Lung microvascular endothelial cell (primary cell): ENCODE data around the gene SLC29A4. TPM values are rescaled to one million over a fixed set of nuclear protein-coding genes. Genes with fewer than 3 reads are reported as not detected.
"Not testable (repeated sequence)": the region's sequence is repeated elsewhere in the genome, so short reads cannot be mapped to it uniquely, and the experiment has no call there.

ENCODE experiments used
- DNase-seq, 2 donors: peaks; one replicate each; pipeline versions ENCODE4 v3.0.0 to v3.0.0-alpha.2; 2010; ENCODE audit warnings: low read depth in 2 of 2
- total RNA-seq: library from RNA; depleted of rRNA; stranded (reverse); fragments of >200 nt; gene quantifications from 2 replicates; pipeline ENCODE4 v1.2.1, GENCODE V29; 2014

SLC29A4 gene
- total RNA-seq, 1 donor from 2014 or later: 0.99 TPM

DNA sequence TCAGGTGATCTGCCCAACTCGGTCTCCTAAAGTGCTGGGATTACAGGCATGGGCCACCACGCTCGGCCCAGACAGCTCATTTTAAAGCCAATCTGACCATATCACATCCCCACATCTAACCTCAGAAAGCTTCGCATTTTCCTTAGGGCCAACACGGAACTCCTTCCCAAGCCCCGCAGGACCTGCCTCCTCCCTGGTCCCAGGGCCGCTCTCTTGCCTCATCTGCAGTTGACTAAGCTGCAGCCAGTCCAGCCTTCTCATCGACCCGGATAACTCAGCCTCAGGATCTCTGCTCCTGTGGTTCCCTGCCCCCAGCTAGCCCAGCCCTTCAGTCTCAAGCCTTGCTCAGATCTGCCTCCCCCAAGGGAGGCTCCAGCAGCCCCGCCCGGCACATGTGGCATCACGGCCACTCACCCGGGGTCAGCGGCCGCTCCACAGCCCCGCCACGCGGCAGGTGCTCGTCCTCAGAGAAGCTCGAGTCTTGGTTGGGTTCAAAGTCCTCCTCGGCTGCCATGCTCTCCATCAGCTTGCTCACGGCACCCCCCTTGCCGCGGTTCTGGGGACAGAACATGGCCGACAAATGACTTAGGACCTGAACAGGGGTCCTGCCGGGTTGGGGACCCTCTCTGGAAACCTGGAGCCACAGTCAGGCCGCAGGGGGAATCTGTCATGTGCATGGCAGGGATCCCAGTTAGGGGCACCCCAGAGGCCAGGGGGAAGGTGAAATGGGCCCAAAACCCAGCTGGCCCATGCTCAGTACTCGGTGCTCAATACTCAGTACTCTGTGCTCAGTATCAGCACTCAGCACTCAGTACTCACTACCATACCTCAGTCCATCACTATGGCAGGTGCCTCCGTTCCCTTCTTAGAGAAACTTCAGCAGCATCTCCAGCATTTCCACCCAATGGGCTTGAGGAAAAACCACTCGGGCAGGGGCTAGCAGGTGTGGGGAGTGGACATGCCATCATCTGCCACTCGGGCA, 41.3 kb downstream of the SLC29A4 start:
- not testable (repeated sequence) for DNase-seq

- no peak for DNase-seq
These were observed 42.2 kb downstream of the SLC29A4 start for GRCh38 chr7:5324961-5325360.

- no peak for DNase-seq
These were observed 47.5 kb downstream of the SLC29A4 start for GRCh38 chr7:5330288-5330687.

DNA sequence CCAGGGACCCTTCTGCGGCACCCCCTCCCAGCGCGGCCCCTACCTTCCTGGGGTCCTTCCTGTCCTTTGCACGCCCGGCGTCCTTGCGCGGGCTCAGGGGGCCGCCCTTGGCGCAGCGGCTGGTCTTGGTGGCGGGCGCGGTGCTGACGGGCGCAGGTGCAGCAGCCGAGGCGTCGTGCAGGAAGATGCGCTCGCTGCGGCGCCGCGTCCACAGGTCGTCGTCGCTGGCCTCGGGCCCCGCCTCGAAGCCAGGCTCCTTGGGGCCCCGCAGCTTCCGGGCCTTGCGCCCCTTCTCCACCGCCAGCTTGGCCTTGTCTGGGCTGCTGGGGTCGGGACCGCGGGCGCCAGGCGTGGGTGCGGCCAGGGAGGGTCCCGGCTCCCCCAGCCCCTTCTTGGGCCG, 49.8 kb downstream of the SLC29A4 start:
- DNase-seq: no peak

DNA sequence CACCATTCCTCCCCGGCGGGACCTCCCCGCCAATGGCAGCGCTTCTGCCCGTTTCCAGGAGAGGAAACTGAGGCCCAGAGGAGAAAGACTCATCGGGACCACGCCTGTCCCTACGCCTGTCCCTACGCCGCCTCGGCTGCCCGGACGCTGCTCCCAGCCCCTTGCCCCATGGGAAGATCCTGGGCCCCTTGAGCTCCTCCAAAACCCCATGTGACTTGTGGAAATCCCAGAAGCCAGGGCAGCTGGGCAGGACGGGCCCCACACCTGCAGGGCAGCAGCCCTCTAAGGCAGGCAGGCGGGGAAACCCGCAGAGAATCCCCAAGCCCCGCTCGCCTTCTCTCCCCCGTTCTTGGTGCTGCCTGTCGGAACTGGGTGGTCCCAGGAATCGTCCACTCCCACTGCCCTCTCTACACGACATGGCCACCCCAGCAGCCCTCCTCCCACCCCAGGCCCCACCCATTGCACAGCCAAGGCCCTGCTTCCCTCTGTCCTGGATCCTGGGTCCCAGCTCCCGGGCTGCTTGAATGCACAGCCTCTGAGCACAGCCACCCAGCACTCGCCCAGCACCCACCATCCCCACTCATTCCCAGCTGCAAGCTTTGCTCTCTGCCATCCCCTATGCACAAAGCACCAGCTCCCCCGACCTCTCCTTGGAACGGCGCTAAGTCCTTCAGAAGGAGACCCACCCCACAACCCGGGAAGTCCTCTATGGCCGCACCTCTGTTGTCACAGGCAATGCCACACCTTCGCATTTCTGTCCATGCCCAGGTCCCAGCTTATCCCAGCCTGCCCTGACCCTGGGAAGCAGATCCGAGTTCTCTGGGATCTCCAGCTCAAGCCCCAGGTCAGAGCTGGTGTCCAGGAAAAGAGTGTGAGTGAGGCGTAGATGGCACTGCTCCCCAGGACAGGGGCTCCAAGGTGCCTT, 50.6 kb downstream of the SLC29A4 start:
- no peak for DNase-seq

DNA sequence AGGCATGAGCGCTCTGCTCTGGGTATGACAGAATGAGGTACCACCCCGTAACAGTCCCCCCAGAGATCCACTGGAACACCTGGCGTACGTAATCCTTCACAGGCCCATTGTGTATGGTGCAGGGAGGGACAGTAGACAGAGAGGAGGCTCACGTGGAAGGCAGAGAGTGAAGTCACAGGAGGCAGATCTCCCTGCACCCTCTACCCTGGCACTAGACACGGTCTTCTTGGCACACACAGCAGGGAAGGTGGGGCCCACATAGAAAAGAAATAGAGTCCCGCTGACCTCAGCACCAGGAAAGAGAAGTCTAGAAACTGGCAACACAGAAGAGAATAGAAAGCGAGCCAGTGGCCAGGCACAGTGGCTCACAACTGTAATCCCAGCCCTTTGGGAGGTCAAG, 51.9 kb downstream of the SLC29A4 start:
- no peak for DNase-seq

- DNase-seq: no peak
These were observed 54.3 kb downstream of the SLC29A4 start for GRCh38 chr7:5337047-5337446.

DNA sequence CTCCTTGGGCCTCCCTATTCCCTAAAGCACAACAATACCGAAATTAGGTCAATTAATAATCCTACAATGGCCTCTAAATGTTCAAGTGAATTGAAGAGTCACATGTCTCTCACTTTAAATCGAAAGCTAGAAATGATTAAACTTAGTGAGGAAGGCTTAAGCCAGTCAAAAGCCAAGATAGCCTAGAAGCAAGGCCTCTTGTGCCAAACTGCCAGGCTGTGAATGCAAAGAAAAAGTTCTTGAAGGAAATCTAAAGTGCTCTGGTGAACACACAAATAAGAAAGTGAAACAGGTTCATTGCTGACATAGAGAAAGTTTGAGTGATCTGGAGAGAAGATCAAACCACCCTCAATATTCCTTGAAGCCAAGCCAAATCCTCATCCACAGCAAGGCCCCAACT, 57.2 kb downstream of the SLC29A4 start:
- no peak for DNase-seq

- no peak for DNase-seq
These were observed 59.9 kb downstream of the SLC29A4 start for GRCh38 chr7:5342631-5343030.

DNA sequence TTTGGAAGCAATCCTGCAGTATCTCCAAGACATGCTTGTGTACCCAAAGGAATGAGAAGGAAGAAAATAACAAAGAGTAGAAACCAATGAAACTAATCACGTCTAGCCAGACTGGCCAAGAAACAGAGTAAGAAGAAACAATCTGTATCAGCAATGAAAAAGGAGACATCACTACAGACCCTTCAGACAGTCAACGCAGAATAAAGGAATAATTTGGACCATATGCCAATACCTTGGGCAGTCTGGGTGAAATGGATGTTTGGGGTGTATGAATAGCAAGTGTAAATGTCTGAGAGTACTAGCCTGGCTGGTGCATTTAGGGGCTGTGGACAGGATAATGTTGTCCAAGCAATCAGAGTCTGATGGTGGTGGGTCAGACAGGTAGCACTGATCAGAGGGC, 61.1 kb downstream of the SLC29A4 start:
- no peak for DNase-seq

- no peak for DNase-seq
These were observed 61.6 kb downstream of the SLC29A4 start for GRCh38 chr7:5344342-5344741.

GRCh38 chr7:5345171-5345570, 62.4 kb downstream of the SLC29A4 start:
- no peak for DNase-seq

GRCh38 chr7:5345671-5346070, 62.9 kb downstream of the SLC29A4 start:
- no peak for DNase-seq

DNA sequence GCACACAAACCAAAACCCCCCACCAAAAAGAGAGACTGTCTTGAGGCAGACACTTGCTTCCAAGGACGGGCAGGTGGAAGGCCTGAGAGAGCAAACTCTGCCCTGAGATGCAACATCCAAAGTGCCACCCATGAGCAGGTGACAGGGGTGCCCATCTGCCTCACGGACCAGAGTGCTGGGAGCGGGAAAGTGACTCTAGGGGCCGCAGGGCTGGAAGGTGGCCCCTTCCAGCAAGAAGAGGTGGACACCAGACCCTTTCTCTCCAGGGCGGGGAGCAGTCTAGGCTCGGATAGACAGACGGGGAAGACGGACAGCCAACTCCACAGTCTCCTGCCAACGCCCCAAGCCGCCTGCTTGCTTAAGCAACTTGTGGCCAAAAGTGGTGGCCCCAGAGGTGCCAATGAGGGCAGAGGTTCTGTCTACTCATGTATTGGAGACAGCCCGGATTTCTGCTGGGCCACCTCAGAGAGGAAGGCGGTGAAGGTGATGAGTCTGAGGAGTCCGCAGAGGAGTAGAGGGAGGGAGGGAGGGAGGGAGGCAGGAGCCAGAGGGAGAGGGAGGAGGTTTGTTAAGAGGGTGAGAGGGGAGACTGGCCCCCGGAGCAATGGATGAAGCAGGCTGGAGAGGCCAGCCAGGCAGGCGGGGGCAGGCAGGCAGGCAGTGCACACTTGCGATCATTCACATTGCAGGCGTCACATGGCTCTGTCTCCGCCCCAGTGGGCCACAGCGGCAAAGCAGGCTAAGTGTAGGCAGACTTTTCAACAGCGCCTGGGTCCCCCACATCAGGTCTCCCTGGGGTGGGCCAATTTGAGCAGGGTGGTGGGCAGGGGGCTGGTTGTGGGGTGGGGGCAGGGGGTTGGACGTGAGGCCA, 65.6 kb downstream of the SLC29A4 start:
- no peak for DNase-seq

- no peak for DNase-seq
These were observed 66.2 kb downstream of the SLC29A4 start for GRCh38 chr7:5349005-5349380.

GRCh38 chr7:5349437-5350173, 66.9 kb downstream of the SLC29A4 start:
- no peak for DNase-seq

DNA sequence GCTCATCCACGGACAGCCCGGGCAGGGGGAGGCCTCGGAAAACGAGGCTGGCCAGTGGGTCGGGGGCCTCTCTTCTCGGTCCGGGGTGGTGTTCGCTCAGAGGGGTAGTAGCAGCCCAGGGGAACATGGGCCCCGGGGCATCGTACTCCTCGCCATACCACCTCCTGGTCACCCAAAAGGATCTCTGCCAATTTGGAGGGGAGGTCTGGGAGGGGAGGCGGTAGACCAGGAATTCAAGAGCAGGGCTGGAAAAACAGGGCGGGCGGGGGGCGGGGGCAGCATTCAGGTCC, 67.4 kb downstream of the SLC29A4 start:
- no peak for DNase-seq

GRCh38 chr7:5350600-5351385, 68.0 kb downstream of the SLC29A4 start:
- no peak for DNase-seq

GRCh38 chr7:5351507-5352265, 68.9 kb downstream of the SLC29A4 start:
- no peak for DNase-seq
